Fibroblast of skin of scalp (primary cell): Measurements from ENCODE around the gene MMD. TPM values are rescaled to one million over a fixed set of nuclear protein-coding genes. Genes with fewer than 3 reads are reported as not detected.
"Not testable (repeated sequence)": the region's sequence is repeated elsewhere in the genome, so short reads cannot be mapped to it uniquely, and the experiment has no call there.

Experiments
- DNase-seq: peaks from one replicate; pipeline ENCODE4 v3.0.0-alpha.2; 2013
- polyA plus RNA-seq, 2 experiments: library from polyadenylated mRNA; unstranded; fragments of 120-200 nt; gene quantifications; one replicate each; pipeline ENCODE4 v1.2.1, GENCODE V29; 2013; ENCODE audit not compliant: insufficient read length in 2 of 2

Gene MMD
- 6.8 TPM for polyA plus RNA-seq (2013, experiment 1 of 2; ENCODE audit: insufficient read length)
- 8.5 TPM for polyA plus RNA-seq (2013, experiment 2 of 2; ENCODE audit: insufficient read length)

- no peak for DNase-seq
Measured at GRCh38 chr17:55421179-55421934, at the start of gene MMD. Gene MMD (minus strand): TSS chr17:55421835. CDS start chr17:55421695, 140 bp downstream.

- no peak for DNase-seq
Measured at GRCh38 chr17:55466671-55467070, 45.0 kb upstream of the MMD start.

- not testable (repeated sequence) for DNase-seq
Measured at GRCh38 chr17:55465771-55466170, 44.1 kb upstream of the MMD start.

- no peak for DNase-seq
Measured at GRCh38 chr17:55463600-55463999, 42.0 kb upstream of the MMD start.

- no peak for DNase-seq
Measured at GRCh38 chr17:55462711-55463110, 41.1 kb upstream of the MMD start.

- DNase-seq = no peak
Measured at GRCh38 chr17:55462234-55462633, 40.6 kb upstream of the MMD start.

GRCh38 chr17:55458978-55459377, 37.3 kb upstream of the MMD start:
- peak; percentile 54 for DNase-seq

- DNase-seq = no peak
Measured at GRCh38 chr17:55458287-55458900, 36.8 kb upstream of the MMD start.

- no peak for DNase-seq
Measured at GRCh38 chr17:55456307-55457240, 34.9 kb upstream of the MMD start.

- peak; percentile 88 for DNase-seq
Measured at GRCh38 chr17:55454906-55455474, 33.4 kb upstream of the MMD start.

GRCh38 chr17:55453839-55454557, 32.4 kb upstream of the MMD start:
- no peak for DNase-seq

- DNase-seq = peak; percentile 64
Measured at GRCh38 chr17:55452139-55452790, 30.6 kb upstream of the MMD start.

GRCh38 chr17:55451758-55452138, 30.1 kb upstream of the MMD start:
- DNase-seq = no peak

- no peak for DNase-seq
Measured at GRCh38 chr17:55451203-55451641, 29.6 kb upstream of the MMD start.

GRCh38 chr17:55450232-55450825, 28.7 kb upstream of the MMD start:
- no peak for DNase-seq

- DNase-seq = no peak
Measured at GRCh38 chr17:55448681-55449080, 27.0 kb upstream of the MMD start.

- no peak for DNase-seq
Measured at GRCh38 chr17:55446581-55447205, 25.1 kb upstream of the MMD start.

GRCh38 chr17:55446004-55446403, 24.4 kb upstream of the MMD start:
- not testable (repeated sequence) for DNase-seq

- no peak for DNase-seq
Measured at GRCh38 chr17:55444471-55445441, 23.1 kb upstream of the MMD start.
